Measurements from ENCODE around the gene CNPY1. TPM values are rescaled to one million over a fixed set of nuclear protein-coding genes. Genes with fewer than 3 reads are reported as not detected.

Gene CNPY1
- total RNA-seq, 4 donors from 2014 or later, result not detected

DNA sequence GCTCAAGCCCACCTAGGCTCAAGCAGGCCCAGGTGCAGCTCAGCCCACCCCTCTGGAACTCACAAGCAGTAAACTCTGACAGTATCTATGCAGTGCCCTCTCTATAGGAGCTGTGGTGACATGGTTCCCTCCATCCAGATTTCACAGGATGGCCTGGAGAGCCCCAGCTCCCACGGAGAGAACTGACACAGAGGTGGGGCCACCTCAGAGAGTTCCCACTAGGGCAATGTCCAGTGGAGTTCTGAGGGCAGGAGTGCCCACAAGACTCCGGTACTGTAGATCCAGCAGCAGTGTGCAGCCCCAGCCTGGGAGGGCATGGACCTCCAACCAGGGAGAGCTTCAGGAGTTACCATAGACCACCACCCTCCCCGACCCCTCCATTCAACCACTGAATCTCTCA lies 37.3 kb upstream of the CNPY1 start:
- no peak for TF ChIP-seq POLR2A (IDR thresholded peaks at IDR 0.05)
- TF ChIP-seq, protein P1, sequence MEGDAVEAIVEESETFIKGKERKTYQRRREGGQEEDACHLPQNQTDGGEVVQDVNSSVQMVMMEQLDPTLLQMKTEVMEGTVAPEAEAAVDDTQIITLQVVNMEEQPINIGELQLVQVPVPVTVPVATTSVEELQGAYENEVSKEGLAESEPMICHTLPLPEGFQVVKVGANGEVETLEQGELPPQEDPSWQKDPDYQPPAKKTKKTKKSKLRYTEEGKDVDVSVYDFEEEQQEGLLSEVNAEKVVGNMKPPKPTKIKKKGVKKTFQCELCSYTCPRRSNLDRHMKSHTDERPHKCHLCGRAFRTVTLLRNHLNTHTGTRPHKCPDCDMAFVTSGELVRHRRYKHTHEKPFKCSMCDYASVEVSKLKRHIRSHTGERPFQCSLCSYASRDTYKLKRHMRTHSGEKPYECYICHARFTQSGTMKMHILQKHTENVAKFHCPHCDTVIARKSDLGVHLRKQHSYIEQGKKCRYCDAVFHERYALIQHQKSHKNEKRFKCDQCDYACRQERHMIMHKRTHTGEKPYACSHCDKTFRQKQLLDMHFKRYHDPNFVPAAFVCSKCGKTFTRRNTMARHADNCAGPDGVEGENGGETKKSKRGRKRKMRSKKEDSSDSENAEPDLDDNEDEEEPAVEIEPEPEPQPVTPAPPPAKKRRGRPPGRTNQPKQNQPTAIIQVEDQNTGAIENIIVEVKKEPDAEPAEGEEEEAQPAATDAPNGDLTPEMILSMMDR (IDR thresholded peaks at IDR 0.05), result no peak
- no peaks in the 10 kb centered on the region for H3K9me3 ChIP-seq
- H3K36me3 ChIP-seq, result no peaks in the 10 kb centered on the region
- DNase-seq, result no peak
- H3K27ac ChIP-seq, result no peak overlapping the region
- no peaks in the 10 kb centered on the region for H3K27me3 ChIP-seq
- intact Hi-C loops (cut with DNase I), result no loop called here
- 66 to 87% methylated on average over 3 of the region's 3 CpGs for WGBS, 2 donors
- H3K4me3 ChIP-seq (replicated peaks in 1 of 3), result no peak overlapping the region
- H3K4me1 ChIP-seq, result no peaks in the 10 kb centered on the region

DNA sequence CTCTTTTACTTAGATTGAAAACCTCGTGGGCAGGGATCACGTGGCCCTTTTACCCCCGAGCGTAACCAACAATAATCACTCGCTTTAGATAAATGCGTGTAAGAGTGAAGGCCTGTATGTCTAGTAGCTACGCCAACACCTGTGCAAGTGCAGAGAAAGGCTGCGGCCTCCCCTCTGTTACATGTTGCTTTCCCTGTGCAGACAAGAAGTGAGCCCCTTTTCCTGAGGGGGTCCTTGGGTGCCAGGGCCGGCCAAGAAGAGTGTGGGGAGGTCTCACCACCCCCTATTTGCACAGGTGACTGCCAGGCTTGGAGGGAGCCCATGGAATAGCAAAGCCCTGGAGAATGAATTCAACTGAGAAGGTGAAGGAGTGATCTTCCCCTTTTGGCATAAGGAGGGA lies 35.6 kb upstream of the CNPY1 start:
- no peak for TF ChIP-seq POLR2A (IDR thresholded peaks at IDR 0.05)
- TF ChIP-seq, protein P1 (IDR thresholded peaks at IDR 0.05), result no peak
- DNase-seq, result no peak
- no peaks in the 10 kb centered on the region for H3K27me3 ChIP-seq
- no peak overlapping the region for H3K27ac ChIP-seq
- no peak overlapping the region for H3K4me3 ChIP-seq (replicated peaks in 1 of 3)
- intact Hi-C loops (cut with DNase I), result no loop called here
- no peaks in the 10 kb centered on the region for H3K36me3 ChIP-seq
- WGBS, 2 donors, result 79% methylated on average over 9 of the region's 9 CpGs
- no peaks in the 10 kb centered on the region for H3K9me3 ChIP-seq
- H3K4me1 ChIP-seq, result no peaks in the 10 kb centered on the region

DNA sequence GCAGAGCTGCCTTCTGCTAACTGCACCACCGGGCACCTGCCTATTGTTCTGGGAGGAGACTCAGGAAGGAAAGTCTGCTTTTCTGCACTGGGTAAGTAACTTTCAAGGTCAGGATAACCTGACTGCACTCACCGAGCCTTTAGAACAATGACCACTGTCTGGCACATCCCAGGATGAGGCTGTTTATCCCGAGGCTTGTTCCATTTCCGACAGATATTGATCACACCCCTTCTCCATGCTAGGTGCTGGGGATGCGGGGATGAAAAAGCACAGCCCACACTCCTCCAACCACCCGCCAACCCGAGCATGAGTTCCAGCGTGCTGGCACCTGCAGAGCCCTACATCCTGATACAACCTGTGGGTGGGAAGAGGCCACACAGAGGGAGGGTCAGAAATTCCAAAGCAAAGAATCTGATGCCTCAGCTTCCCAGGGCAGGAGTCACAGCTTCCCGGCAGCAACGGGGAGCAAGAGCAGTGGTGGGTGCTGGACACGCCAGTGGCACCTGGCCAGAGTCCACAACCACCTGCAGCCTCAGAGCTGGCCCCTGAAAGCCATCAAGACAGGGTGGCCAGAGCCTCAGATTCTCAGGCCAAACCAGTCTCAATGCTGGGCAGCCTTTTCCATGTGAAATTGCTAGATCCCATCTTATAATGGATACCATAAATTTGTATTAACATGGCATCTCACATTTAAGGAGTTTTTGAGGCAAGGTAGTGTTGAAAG lies 34.9 kb upstream of the CNPY1 start:
- no peak for DNase-seq
- no peaks in the 10 kb centered on the region for H3K27me3 ChIP-seq
- no peak overlapping the region for H3K27ac ChIP-seq
- TF ChIP-seq, protein P1 (IDR thresholded peaks at IDR 0.05), result no peak
- TF ChIP-seq POLR2A (IDR thresholded peaks at IDR 0.05), result no peak
- intact Hi-C loops (cut with DNase I), result no loop called here
- H3K4me3 ChIP-seq (replicated peaks in 1 of 3), result no peak overlapping the region
- no peaks in the 10 kb centered on the region for H3K9me3 ChIP-seq
- 63 to 74% methylated on average over 8 to 10 of the region's 11 CpGs for WGBS, 2 donors
- H3K36me3 ChIP-seq, result no peaks in the 10 kb centered on the region
- no peaks in the 10 kb centered on the region for H3K4me1 ChIP-seq

DNA sequence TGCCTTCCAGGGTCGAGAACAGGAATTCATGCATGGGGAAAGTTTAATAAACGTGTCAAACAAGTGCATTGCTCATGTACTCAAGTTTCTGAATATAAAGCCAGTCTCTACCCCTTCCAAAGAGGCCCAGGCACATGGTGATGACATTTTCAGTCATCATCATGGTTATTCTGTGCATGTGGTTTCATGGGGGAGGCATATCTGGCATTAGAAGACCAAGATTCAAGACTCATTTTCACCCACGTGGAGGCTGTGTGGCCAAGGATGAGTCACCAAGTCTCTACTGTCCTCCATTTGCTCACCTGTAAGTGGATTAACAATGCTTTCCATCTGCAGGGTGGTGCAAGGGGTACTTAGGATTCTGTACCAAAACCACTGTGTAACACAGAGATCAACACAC lies 34.0 kb upstream of the CNPY1 start:
- DNase-seq, result no peak
- WGBS, 2 donors, result 56 to 68% methylated on average over 3 of the region's 3 CpGs
- Histone ChIP-seq H3K4me1 (no peaks in the 10 kb centered on the region), H3K4me3 (replicated peaks in 1 of 3) (no peak overlapping the region), H3K9me3 (no peaks in the 10 kb centered on the region), H3K27me3 (no peaks in the 10 kb centered on the region), H3K27ac (no peak overlapping the region), H3K36me3 (no peaks in the 10 kb centered on the region)
- TF ChIP-seq, protein P1 (IDR thresholded peaks at IDR 0.05), result no peak
- TF ChIP-seq POLR2A (IDR thresholded peaks at IDR 0.05), result no peak
- intact Hi-C loops (cut with DNase I), result no loop called here

DNA sequence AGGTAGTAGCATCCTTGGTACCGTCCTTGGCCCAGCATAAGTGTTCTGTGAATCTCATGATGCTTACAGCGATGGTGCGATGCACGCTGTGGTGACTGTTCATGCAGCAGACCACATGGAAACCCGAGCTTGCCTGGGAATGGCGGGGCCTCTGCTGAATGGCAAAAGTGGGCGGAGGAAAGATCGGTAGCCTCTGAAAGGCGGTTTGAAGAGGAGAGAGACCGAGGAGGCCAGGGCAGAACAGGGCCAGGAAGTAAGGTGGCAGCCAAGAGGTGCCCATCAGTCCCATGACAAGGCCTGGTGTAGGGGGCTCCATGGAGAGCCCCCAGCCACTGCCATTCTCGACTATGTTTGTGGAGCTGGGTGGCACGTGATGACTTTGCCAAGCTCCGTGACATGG lies 33.2 kb upstream of the CNPY1 start:
- no peaks in the 10 kb centered on the region for H3K27me3 ChIP-seq
- WGBS, 2 donors, result 81% methylated on average over 12 to 13 of the region's 13 CpGs

More for the DNA sequence above, 33.2 kb upstream of the CNPY1 start:
- Histone ChIP-seq H3K27ac (no peak overlapping the region), H3K9me3 (no peaks in the 10 kb centered on the region), H3K4me3 (replicated peaks in 1 of 3) (no peak overlapping the region), H3K36me3 (no peaks in the 10 kb centered on the region), H3K4me1 (no peaks in the 10 kb centered on the region)
- intact Hi-C loops (cut with DNase I), result no loop called here
- TF ChIP-seq, protein P1 (IDR thresholded peaks at IDR 0.05), result no peak
- no peak for TF ChIP-seq POLR2A (IDR thresholded peaks at IDR 0.05)
- DNase-seq, result no peak

All from thyroid gland (tissue), 4 donors.